Measurements from ENCODE around the gene BOLA2B. TPM values are rescaled to one million over a fixed set of nuclear protein-coding genes. Genes with fewer than 3 reads are reported as not detected.

Gene BOLA2B
- polyA plus RNA-seq, 1 donor from 2014 or later, result 487 TPM

DNA sequence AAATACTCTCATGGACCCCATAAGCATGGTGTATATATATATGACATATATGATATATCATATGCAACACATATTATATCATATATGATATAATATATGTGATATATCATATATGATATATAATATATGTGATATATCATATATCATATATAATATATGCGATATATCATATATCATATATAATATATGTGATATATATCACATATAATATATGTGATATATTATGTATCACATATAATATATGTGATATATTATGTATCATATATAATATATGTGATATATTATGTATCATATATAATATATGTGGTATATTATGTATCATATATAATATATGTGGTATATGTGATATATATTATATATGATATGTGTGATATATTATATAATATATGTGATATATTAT lies 48.5 kb downstream of the BOLA2B start:
- Histone ChIP-seq H3K4me2 (ENCODE audit: low read length) (no peak overlapping the region), H3K27me3 (ENCODE audit: insufficient read depth, low read depth, low read length) (no peaks in the 10 kb centered on the region), H3K9me3 (ENCODE audit: low read length) (no peaks in the 10 kb centered on the region), H3K9ac (ENCODE audit: low read length) (no peak overlapping the region), H3K4me3 (ENCODE audit: low read length) (no peak overlapping the region), H3K27ac (ENCODE audit: low read length) (no peak overlapping the region), H3K36me3 (ENCODE audit: insufficient read depth, low read length) (no peaks in the 10 kb centered on the region), H3K79me2 (replicated peaks; ENCODE audit: insufficient read depth, low read length) (no peaks in the 10 kb centered on the region), H4K20me1 (ENCODE audit: insufficient read depth) (no peaks in the 10 kb centered on the region), H3K9me2 (ENCODE audit: insufficient read depth, low read length) (no peaks in the 10 kb centered on the region), H3F3A (ENCODE audit: insufficient read depth, low read length, poor library complexity, severe bottlenecking) (no peaks in the 10 kb centered on the region), H2AFZ (ENCODE audit: low read depth, low read length) (no peak overlapping the region)
- TF ChIP-seq SMC3 (conservative IDR thresholded peaks at IDR 0.05; ENCODE audit: poor library complexity) (no peak), POLR2AphosphoS5 (IDR thresholded peaks at IDR 0.05) (no peak), RAD21 (conservative IDR thresholded peaks at IDR 0.05) (no peak), EP300 (conservative IDR thresholded peaks at IDR 0.05; ENCODE audit: poor library complexity, severe bottlenecking) (no peak), EZH2 (IDR thresholded peaks at IDR 0.05; ENCODE audit: borderline replicate concordance, insufficient read depth, low read length, poor library complexity, severe bottlenecking) (no peak), MXI1 (conservative IDR thresholded peaks at IDR 0.05; ENCODE audit: poor library complexity, severe bottlenecking) (no peak), TAF1 (IDR thresholded peaks at IDR 0.05; ENCODE audit: low read depth) (no peak)
- TF ChIP-seq, protein P1, sequence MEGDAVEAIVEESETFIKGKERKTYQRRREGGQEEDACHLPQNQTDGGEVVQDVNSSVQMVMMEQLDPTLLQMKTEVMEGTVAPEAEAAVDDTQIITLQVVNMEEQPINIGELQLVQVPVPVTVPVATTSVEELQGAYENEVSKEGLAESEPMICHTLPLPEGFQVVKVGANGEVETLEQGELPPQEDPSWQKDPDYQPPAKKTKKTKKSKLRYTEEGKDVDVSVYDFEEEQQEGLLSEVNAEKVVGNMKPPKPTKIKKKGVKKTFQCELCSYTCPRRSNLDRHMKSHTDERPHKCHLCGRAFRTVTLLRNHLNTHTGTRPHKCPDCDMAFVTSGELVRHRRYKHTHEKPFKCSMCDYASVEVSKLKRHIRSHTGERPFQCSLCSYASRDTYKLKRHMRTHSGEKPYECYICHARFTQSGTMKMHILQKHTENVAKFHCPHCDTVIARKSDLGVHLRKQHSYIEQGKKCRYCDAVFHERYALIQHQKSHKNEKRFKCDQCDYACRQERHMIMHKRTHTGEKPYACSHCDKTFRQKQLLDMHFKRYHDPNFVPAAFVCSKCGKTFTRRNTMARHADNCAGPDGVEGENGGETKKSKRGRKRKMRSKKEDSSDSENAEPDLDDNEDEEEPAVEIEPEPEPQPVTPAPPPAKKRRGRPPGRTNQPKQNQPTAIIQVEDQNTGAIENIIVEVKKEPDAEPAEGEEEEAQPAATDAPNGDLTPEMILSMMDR (IDR thresholded peaks at IDR 0.05; ENCODE audit: poor library complexity, severe bottlenecking), result no peak
- TF ChIP-seq, protein P2, sequence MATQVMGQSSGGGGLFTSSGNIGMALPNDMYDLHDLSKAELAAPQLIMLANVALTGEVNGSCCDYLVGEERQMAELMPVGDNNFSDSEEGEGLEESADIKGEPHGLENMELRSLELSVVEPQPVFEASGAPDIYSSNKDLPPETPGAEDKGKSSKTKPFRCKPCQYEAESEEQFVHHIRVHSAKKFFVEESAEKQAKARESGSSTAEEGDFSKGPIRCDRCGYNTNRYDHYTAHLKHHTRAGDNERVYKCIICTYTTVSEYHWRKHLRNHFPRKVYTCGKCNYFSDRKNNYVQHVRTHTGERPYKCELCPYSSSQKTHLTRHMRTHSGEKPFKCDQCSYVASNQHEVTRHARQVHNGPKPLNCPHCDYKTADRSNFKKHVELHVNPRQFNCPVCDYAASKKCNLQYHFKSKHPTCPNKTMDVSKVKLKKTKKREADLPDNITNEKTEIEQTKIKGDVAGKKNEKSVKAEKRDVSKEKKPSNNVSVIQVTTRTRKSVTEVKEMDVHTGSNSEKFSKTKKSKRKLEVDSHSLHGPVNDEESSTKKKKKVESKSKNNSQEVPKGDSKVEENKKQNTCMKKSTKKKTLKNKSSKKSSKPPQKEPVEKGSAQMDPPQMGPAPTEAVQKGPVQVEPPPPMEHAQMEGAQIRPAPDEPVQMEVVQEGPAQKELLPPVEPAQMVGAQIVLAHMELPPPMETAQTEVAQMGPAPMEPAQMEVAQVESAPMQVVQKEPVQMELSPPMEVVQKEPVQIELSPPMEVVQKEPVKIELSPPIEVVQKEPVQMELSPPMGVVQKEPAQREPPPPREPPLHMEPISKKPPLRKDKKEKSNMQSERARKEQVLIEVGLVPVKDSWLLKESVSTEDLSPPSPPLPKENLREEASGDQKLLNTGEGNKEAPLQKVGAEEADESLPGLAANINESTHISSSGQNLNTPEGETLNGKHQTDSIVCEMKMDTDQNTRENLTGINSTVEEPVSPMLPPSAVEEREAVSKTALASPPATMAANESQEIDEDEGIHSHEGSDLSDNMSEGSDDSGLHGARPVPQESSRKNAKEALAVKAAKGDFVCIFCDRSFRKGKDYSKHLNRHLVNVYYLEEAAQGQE (IDR thresholded peaks at IDR 0.05; ENCODE audit: borderline replicate concordance), result no peak

DNA sequence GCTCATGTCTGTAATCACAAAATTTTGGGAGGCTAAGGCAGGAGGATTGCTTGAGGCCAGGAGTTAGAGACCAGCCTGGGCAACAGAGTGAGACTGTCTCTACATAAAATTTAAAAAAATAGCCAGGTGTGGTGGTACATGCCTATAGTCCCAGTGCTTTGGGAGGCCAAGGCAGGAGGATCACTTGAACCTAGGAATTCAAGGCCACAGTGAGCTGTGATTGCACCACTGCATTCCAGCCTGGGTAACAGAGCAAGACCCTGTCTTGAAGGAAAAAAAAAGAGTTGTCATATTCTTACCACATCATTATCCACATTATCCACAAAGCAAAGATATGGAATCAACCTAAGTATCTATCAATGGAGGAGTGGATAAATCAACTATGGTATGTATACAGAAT lies 49.4 kb downstream of the BOLA2B start:
- Histone ChIP-seq H3K27ac (ENCODE audit: low read length) (no peak overlapping the region), H3K36me3 (ENCODE audit: insufficient read depth, low read length) (no peaks in the 10 kb centered on the region), H3K9me2 (ENCODE audit: insufficient read depth, low read length) (no peaks in the 10 kb centered on the region), H3K9me3 (ENCODE audit: low read length) (no peaks in the 10 kb centered on the region), H3K27me3 (ENCODE audit: insufficient read depth, low read depth, low read length) (no peaks in the 10 kb centered on the region), H3K4me2 (ENCODE audit: low read length) (no peak overlapping the region), H3K79me2 (replicated peaks; ENCODE audit: insufficient read depth, low read length) (no peaks in the 10 kb centered on the region), H3K9ac (ENCODE audit: low read length) (no peak overlapping the region), H3K4me3 (ENCODE audit: low read length) (no peak overlapping the region), H3F3A (ENCODE audit: insufficient read depth, low read length, poor library complexity, severe bottlenecking) (no peaks in the 10 kb centered on the region), H2AFZ (ENCODE audit: low read depth, low read length) (no peak overlapping the region), H4K20me1 (ENCODE audit: insufficient read depth) (no peaks in the 10 kb centered on the region)
- TF ChIP-seq, protein P2 (IDR thresholded peaks at IDR 0.05; ENCODE audit: borderline replicate concordance), result no peak

Measured in neural cell (in vitro differentiated cells).